Left ventricle myocardium superior (tissue), 1 donor: ENCODE measurements around the gene KIF3A. TPM values are rescaled to one million over a fixed set of nuclear protein-coding genes. Genes with fewer than 3 reads are reported as not detected.
A peak's percentile ranks its signal among the peaks of the same experiment; 100 is the strongest.

Experiments used
- ATAC-seq: fragments of 200-7000 bp; cut with Tn5 transposase; one replicate; pipeline ENCODE4 v1.9.1; 2020; ENCODE audit warnings: mild to moderate bottlenecking, moderate library complexity
- DNase-seq: peaks from one replicate; pipeline ENCODE4 v3.0.0-alpha.2; 2020
- intact Hi-C: fragments of 100-400 bp; cut with micrococcal nuclease; formaldehyde crosslinking; loops from one replicate; pipeline ENCODE4 v1.11.0; 2022
- long read RNA-seq: library from polyadenylated mRNA; unstranded; transcript quantifications from one replicate; pipeline ENCODE4 v2.0.0, GENCODE V29; 2021
- total RNA-seq: library from RNA; stranded (reverse); fragmentation: NEBNext Ultra II Directional; extraction: Animal tissue kit (Norgen Biotek cat#: 25700); gene quantifications from one replicate; pipeline ENCODE4 v1.2.1, GENCODE V29; 2021
- donor health status: DM: no; HTN: yes; CAD: no; lungs with severe emphysema.

Gene KIF3A
- 12.4 TPM for total RNA-seq
- long read RNA-seq, partial matches to known transcripts = 2 of 2 reads
- long read RNA-seq, other reads (novel, unspliced or antisense) = 0 of 2 reads

GRCh38 chr5:132736853-132737833 lies at the start of gene KIF3A:
KIF3A (minus strand) TSS chr5:132737546; CDS start chr5:132737419, 127 bp downstream.
- peak; percentile 100 for ATAC-seq
- intact Hi-C loops = no loop called here
- DNase-seq = peak; percentile 99

- intact Hi-C loops = no loop called here
- ATAC-seq (no peak), DNase-seq (no peak)
Observed at GRCh38 chr5:132787076-132787475, 49.7 kb upstream of the KIF3A start.

- intact Hi-C loops = no loop called here
- ATAC-seq (no peak), DNase-seq (no peak)
Observed at GRCh38 chr5:132785864-132786263, 48.5 kb upstream of the KIF3A start.

- intact Hi-C loops = no loop called here
- ATAC-seq (no peak), DNase-seq (no peak)
Observed at GRCh38 chr5:132785365-132785764, 48.0 kb upstream of the KIF3A start.

GRCh38 chr5:132782101-132782500 lies 44.8 kb upstream of the KIF3A start:
- ATAC-seq (no peak), DNase-seq (no peak)
- intact Hi-C loops = no loop called here

GRCh38 chr5:132781029-132781428 lies 43.7 kb upstream of the KIF3A start:
- DNase-seq (no peak), ATAC-seq (no peak)
- intact Hi-C loops = no loop called here

- DNase-seq (no peak), ATAC-seq (no peak)
- intact Hi-C loops = no loop called here
Observed at GRCh38 chr5:132780577-132780976, 43.2 kb upstream of the KIF3A start.

- intact Hi-C loops = no loop called here
- ATAC-seq = no peak
- no peak for DNase-seq
Observed at GRCh38 chr5:132779961-132780360, 42.6 kb upstream of the KIF3A start.

- intact Hi-C loops = no loop called here
- no peak for ATAC-seq
- DNase-seq = no peak
Observed at GRCh38 chr5:132778856-132779255, 41.5 kb upstream of the KIF3A start.

GRCh38 chr5:132778129-132778528 lies 40.8 kb upstream of the KIF3A start:
- no peak for DNase-seq
- intact Hi-C loops = no loop called here
- no peak for ATAC-seq

- ATAC-seq (peak; percentile 70), DNase-seq (peak; percentile 77)
- intact Hi-C loops = no loop called here
Observed at GRCh38 chr5:132777209-132778069, 40.1 kb upstream of the KIF3A start, which contains the start of gene SEPTIN8. SEPTIN8 (minus strand) TSS chr5:132777239; CDS start chr5:132777137, 102 bp downstream.

GRCh38 chr5:132776938-132777208 lies 39.5 kb upstream of the KIF3A start:
- ATAC-seq (peak; percentile 2), DNase-seq (no peak)
- intact Hi-C loops = no loop called here

GRCh38 chr5:132776131-132776937 lies 39.0 kb upstream of the KIF3A start:
- DNase-seq (peak; percentile 49), ATAC-seq (peak; percentile 67)
- intact Hi-C loops = no loop called here

- intact Hi-C loops = no loop called here
Observed at GRCh38 chr5:132775476-132775961, 38.2 kb upstream of the KIF3A start.

GRCh38 chr5:132774896-132775295 lies 37.5 kb upstream of the KIF3A start:
- peak; percentile 48 for DNase-seq
- peak; percentile 22 for ATAC-seq
- intact Hi-C loops = no loop called here

More at GRCh38 chr5:132775476-132775961, 38.2 kb upstream of the KIF3A start:
- DNase-seq (no peak), ATAC-seq (no peak)

GRCh38 chr5:132774406-132774805 lies 37.1 kb upstream of the KIF3A start:
- DNase-seq (no peak), ATAC-seq (no peak)
- intact Hi-C loops = no loop called here

- DNase-seq = no peak
- ATAC-seq = no peak
- intact Hi-C loops = no loop called here
Observed at GRCh38 chr5:132773601-132774355, 36.4 kb upstream of the KIF3A start.

GRCh38 chr5:132773114-132773513 lies 35.8 kb upstream of the KIF3A start:
- intact Hi-C loops = no loop called here
- ATAC-seq = no peak

More at GRCh38 chr5:132773114-132773513, 35.8 kb upstream of the KIF3A start:
- DNase-seq = no peak
